ENCODE data around the gene TNFRSF1A. TPM values are rescaled to one million over a fixed set of nuclear protein-coding genes. Genes with fewer than 3 reads are reported as not detected.

TNFRSF1A gene
- total and polyA plus RNA-seq, 4 donors: 36.9 to 144 (median 88.4) TPM

DNA sequence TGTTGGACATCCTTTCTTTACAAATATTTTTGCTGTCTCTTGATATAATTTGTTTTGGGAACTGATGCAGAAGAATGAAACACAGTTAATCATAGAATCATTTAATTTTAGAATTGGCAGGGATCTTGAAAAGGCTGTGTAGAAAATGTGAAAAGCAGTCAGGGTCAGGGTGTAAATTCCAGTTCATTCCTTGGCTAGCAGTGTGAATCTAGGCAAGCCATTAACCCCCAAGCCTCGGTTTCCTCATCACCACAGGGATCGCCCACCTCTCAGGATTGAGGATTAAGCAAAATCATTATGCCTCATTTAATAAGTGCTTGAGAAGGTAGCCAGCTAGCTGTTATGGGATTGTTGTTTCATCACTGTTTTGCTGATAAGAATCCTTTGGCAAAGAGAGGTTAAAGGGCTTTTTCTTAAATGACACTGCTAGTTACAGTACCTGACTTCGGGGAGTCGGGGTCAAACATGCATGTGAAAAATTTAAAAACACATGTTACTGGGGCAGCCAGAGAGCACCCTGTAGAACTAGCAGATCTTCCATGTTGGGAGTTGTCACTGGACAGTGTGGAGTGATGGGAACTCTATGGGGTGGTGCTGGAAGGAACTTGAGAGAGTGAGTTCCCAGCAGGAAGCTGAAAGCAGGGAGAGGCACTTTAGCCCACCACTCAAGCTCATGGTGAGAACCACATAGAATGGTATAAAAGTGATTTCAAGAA, 10.7 kb downstream of the TNFRSF1A start:
- Histone ChIP-seq H3K36me3 (ENCODE audit: control insufficient read depth in 4 of 4, insufficient read depth in 3 of 4, low read depth in 1 of 4, low read length in 3 of 4) (peaks cover 32 to 59% (median 52%) of the 10 kb centered on the region in 4 donors), H3K4me3 (ENCODE audit: low read depth in 1 of 3, low read length in 3 of 3) (no peak overlapping the region), H3K9me3 (ENCODE audit: control insufficient read depth in 4 of 4, low read length in 3 of 4) (no peaks in the 10 kb centered on the region), H3K27me3 (ENCODE audit: control insufficient read depth in 4 of 4, insufficient read depth in 4 of 4, low read length in 3 of 4) (no peaks in the 10 kb centered on the region), H3K9ac (ENCODE audit: low read depth in 1 of 2, low read length in 2 of 2) (no peak overlapping the region), H3K4me1 (ENCODE audit: control insufficient read depth in 4 of 4, insufficient read depth in 4 of 4, low read length in 3 of 4) (peaks cover 6 to 56% (median 33%) of the 10 kb centered on the region in 4 donors), H3K27ac (ENCODE audit: low read depth in 1 of 2, low read length in 2 of 2) (peak overlapping the region in 1 of 2 donors; percentile 47)
- DNase-seq (ENCODE audit: low spot score): no peak
- TF ChIP-seq NR2F2 (IDR thresholded peaks at IDR 0.05) (peak; percentile 72), FOXA1 (IDR thresholded peaks at IDR 0.05) (no peak)
- WGBS: 73% methylated on average over 4 of the region's 4 CpGs

DNA sequence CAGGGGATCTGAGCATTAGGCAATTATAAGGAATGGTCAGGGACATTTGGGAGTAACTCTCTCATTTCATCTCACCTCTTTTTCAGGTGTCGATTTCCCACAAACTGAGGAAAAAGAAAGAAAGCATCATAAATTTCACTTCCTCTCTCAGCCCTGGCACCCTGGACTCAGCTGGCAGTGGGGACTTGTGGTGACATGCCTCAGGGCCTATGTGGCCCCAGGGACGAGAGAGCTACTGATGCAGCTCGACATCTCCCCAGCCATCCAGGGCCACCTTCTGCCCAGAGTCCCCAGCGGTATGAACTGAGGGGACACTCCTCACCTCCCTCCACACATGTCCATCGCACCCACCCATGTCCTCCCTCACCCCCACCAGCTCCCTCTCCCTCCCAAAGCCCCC, 11.7 kb downstream of the TNFRSF1A start:
- no peak for DNase-seq (ENCODE audit: low spot score)
- Histone ChIP-seq H3K36me3 (ENCODE audit: control insufficient read depth in 4 of 4, insufficient read depth in 3 of 4, low read depth in 1 of 4, low read length in 3 of 4) (peaks cover 32 to 59% (median 52%) of the 10 kb centered on the region in 4 donors), H3K27ac (ENCODE audit: low read depth in 1 of 2, low read length in 2 of 2) (peak overlapping the region; percentile 10 to 35), H3K9ac (ENCODE audit: low read depth in 1 of 2, low read length in 2 of 2) (no peak overlapping the region), H3K27me3 (ENCODE audit: control insufficient read depth in 4 of 4, insufficient read depth in 4 of 4, low read length in 3 of 4) (no peaks in the 10 kb centered on the region), H3K4me3 (ENCODE audit: low read depth in 1 of 3, low read length in 3 of 3) (no peak overlapping the region), H3K9me3 (ENCODE audit: control insufficient read depth in 4 of 4, low read length in 3 of 4) (no peaks in the 10 kb centered on the region), H3K4me1 (ENCODE audit: control insufficient read depth in 4 of 4, insufficient read depth in 4 of 4, low read length in 3 of 4) (peaks cover 6 to 53% (median 33%) of the 10 kb centered on the region in 4 donors)
- 83% methylated on average over 5 of the region's 5 CpGs for WGBS
- no peak for TF ChIP-seq HNF4G (IDR thresholded peaks at IDR 0.05)
- no peak for TF ChIP-seq EGR1 (IDR thresholded peaks at IDR 0.05; ENCODE audit: low read depth in 2 of 2)
- no peak for TF ChIP-seq JUND (IDR thresholded peaks at IDR 0.05)

DNA sequence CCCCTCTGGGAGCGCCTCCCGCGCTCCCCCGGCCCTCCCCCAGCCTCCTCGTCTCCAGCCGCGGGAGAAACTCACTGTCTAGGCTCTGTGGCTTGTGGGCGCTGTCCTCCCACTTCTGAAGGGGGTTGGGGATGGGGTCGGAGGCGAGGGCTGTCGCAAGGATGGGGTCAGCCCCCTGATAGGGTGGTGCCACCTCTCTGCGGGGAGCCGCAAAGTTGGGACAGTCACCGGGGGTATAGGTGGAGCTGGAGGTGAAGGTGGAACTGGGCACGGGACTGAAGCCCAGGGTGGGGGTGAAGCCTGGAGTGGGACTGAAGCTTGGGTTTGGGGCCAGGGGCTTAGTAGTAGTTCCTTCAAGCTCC, 12.2 kb downstream of the TNFRSF1A start:
- no peak overlapping the region for H3K27ac ChIP-seq (ENCODE audit: low read depth in 1 of 2, low read length in 2 of 2)
- H3K27me3 ChIP-seq (ENCODE audit: control insufficient read depth in 4 of 4, insufficient read depth in 4 of 4, low read length in 3 of 4): no peaks in the 10 kb centered on the region
- H3K4me3 ChIP-seq (ENCODE audit: low read depth in 1 of 3, low read length in 3 of 3): no peak overlapping the region
- no peaks in the 10 kb centered on the region for H3K9me3 ChIP-seq (ENCODE audit: control insufficient read depth in 4 of 4, low read length in 3 of 4)
- WGBS: 87% methylated on average over 15 of the region's 15 CpGs
- H3K9ac ChIP-seq (ENCODE audit: low read depth in 1 of 2, low read length in 2 of 2): no peak overlapping the region
- no peak for TF ChIP-seq HNF4G (IDR thresholded peaks at IDR 0.05)
- DNase-seq (ENCODE audit: low spot score): no peak
- peaks cover 32 to 59% (median 52%) of the 10 kb centered on the region in 4 donors for H3K36me3 ChIP-seq (ENCODE audit: control insufficient read depth in 4 of 4, insufficient read depth in 3 of 4, low read depth in 1 of 4, low read length in 3 of 4)
- H3K4me1 ChIP-seq (ENCODE audit: control insufficient read depth in 4 of 4, insufficient read depth in 4 of 4, low read length in 3 of 4): peaks cover 5 to 53% (median 31%) of the 10 kb centered on the region in 4 donors

DNA sequence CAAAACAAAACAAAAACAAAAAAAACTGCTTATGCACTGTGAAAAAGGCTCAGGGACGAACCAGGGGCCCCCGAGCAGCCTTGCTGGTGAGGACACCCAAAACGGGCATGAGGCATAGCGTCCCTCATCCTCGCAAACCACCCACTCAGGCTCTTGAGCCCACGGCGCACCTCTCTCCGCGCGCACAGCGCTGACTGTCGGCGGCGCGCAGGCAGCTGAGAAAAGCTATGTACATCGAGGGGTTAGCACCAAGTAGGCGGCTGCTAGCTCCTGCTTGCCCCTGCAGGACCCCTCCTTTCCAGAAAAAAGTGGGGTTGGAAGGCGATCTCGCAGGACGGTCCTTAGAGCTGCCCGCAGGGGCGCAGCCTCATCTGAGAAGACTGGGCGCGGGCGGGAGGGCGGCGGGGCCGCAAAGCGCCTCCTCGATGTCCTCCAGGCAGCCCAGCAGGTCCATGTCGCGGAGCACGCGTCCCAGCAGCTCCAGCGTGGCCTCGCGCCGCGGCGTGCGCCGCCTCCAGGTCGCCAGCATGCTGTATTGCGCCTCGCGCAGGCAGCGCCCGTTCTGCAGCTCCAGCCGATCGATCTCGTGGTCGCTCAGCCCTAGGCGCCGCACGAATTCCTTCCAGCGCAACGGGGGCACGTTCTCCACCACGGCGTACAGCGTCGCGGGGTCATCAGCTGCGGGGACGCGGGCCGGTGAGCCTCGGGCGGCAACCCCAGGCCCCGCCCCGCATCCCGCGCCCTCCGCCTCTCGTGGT, 12.8 kb downstream of the TNFRSF1A start:
- Histone ChIP-seq H3K9me3 (ENCODE audit: control insufficient read depth in 4 of 4, low read length in 3 of 4) (no peaks in the 10 kb centered on the region), H3K27me3 (ENCODE audit: control insufficient read depth in 4 of 4, insufficient read depth in 4 of 4, low read length in 3 of 4) (no peaks in the 10 kb centered on the region), H3K36me3 (ENCODE audit: control insufficient read depth in 4 of 4, insufficient read depth in 3 of 4, low read depth in 1 of 4, low read length in 3 of 4) (peaks cover 32 to 59% (median 51%) of the 10 kb centered on the region in 4 donors), H3K4me3 (ENCODE audit: low read depth in 1 of 3, low read length in 3 of 3) (no peak overlapping the region), H3K27ac (ENCODE audit: low read depth in 1 of 2, low read length in 2 of 2) (no peak overlapping the region), H3K9ac (ENCODE audit: low read depth in 1 of 2, low read length in 2 of 2) (no peak overlapping the region), H3K4me1 (ENCODE audit: control insufficient read depth in 4 of 4, insufficient read depth in 4 of 4, low read length in 3 of 4) (peaks cover 2 to 47% (median 26%) of the 10 kb centered on the region in 4 donors)
- DNase-seq (ENCODE audit: low spot score): no peak
- 90% methylated on average over 75 of the region's 75 CpGs for WGBS
- TF ChIP-seq, protein P1, sequence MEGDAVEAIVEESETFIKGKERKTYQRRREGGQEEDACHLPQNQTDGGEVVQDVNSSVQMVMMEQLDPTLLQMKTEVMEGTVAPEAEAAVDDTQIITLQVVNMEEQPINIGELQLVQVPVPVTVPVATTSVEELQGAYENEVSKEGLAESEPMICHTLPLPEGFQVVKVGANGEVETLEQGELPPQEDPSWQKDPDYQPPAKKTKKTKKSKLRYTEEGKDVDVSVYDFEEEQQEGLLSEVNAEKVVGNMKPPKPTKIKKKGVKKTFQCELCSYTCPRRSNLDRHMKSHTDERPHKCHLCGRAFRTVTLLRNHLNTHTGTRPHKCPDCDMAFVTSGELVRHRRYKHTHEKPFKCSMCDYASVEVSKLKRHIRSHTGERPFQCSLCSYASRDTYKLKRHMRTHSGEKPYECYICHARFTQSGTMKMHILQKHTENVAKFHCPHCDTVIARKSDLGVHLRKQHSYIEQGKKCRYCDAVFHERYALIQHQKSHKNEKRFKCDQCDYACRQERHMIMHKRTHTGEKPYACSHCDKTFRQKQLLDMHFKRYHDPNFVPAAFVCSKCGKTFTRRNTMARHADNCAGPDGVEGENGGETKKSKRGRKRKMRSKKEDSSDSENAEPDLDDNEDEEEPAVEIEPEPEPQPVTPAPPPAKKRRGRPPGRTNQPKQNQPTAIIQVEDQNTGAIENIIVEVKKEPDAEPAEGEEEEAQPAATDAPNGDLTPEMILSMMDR (IDR thresholded peaks at IDR 0.05; ENCODE audit: low read depth, low read length, missing input control): no peak
- TF ChIP-seq RXRA (IDR thresholded peaks at IDR 0.05): no peak
- TF ChIP-seq TAF1 (conservative IDR thresholded peaks at IDR 0.05): no peak
- no peak for TF ChIP-seq HNF4G (IDR thresholded peaks at IDR 0.05)
- no peak for TF ChIP-seq EGR1 (IDR thresholded peaks at IDR 0.05; ENCODE audit: low read depth in 2 of 2)
- TF ChIP-seq JUND (IDR thresholded peaks at IDR 0.05): no peak
- TF ChIP-seq HNF4A (conservative IDR thresholded peaks at IDR 0.05): no peak
- TF ChIP-seq, protein P2, sequence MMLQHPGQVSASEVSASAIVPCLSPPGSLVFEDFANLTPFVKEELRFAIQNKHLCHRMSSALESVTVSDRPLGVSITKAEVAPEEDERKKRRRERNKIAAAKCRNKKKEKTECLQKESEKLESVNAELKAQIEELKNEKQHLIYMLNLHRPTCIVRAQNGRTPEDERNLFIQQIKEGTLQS (IDR thresholded peaks at IDR 0.05): no peak
- TF ChIP-seq FOXA1 (IDR thresholded peaks at IDR 0.05): no peak
- no peak for TF ChIP-seq NR2F2 (IDR thresholded peaks at IDR 0.05)
- TF ChIP-seq, protein P3, sequence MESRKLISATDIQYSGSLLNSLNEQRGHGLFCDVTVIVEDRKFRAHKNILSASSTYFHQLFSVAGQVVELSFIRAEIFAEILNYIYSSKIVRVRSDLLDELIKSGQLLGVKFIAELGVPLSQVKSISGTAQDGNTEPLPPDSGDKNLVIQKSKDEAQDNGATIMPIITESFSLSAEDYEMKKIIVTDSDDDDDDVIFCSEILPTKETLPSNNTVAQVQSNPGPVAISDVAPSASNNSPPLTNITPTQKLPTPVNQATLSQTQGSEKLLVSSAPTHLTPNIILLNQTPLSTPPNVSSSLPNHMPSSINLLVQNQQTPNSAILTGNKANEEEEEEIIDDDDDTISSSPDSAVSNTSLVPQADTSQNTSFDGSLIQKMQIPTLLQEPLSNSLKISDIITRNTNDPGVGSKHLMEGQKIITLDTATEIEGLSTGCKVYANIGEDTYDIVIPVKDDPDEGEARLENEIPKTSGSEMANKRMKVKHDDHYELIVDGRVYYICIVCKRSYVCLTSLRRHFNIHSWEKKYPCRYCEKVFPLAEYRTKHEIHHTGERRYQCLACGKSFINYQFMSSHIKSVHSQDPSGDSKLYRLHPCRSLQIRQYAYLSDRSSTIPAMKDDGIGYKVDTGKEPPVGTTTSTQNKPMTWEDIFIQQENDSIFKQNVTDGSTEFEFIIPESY (IDR thresholded peaks at IDR 0.05): no peak
- no peak for TF ChIP-seq RAD21 (IDR thresholded peaks at IDR 0.05)
- TF ChIP-seq, protein P4, sequence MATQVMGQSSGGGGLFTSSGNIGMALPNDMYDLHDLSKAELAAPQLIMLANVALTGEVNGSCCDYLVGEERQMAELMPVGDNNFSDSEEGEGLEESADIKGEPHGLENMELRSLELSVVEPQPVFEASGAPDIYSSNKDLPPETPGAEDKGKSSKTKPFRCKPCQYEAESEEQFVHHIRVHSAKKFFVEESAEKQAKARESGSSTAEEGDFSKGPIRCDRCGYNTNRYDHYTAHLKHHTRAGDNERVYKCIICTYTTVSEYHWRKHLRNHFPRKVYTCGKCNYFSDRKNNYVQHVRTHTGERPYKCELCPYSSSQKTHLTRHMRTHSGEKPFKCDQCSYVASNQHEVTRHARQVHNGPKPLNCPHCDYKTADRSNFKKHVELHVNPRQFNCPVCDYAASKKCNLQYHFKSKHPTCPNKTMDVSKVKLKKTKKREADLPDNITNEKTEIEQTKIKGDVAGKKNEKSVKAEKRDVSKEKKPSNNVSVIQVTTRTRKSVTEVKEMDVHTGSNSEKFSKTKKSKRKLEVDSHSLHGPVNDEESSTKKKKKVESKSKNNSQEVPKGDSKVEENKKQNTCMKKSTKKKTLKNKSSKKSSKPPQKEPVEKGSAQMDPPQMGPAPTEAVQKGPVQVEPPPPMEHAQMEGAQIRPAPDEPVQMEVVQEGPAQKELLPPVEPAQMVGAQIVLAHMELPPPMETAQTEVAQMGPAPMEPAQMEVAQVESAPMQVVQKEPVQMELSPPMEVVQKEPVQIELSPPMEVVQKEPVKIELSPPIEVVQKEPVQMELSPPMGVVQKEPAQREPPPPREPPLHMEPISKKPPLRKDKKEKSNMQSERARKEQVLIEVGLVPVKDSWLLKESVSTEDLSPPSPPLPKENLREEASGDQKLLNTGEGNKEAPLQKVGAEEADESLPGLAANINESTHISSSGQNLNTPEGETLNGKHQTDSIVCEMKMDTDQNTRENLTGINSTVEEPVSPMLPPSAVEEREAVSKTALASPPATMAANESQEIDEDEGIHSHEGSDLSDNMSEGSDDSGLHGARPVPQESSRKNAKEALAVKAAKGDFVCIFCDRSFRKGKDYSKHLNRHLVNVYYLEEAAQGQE (IDR thresholded peaks at IDR 0.05): no peak

Data from liver (tissue), 9 donors.